C4-2B (cell line): ENCODE measurements around the gene OR1F1.

Experiments
- H3K27ac ChIP-seq: fragments of 450-650 bp; 2 replicates; pipeline ENCODE4 v1.5.1; 2017
- ZFX ChIP-seq: fragments of 450-650 bp; IDR thresholded peaks from 2 replicates; pipeline ENCODE4 v1.6.1; 2017
- TF ChIP-seq, protein P1 (sequence below): fragments of 450-650 bp; conservative IDR thresholded peaks from 2 replicates; pipeline ENCODE4 v1.5.1; 2017; ENCODE audit warnings: mild to moderate bottlenecking

OR1F1 gene

GRCh38 chr16:3188925-3189825, 1.2 kb downstream of the OR1F1 start:
- TF ChIP-seq, protein P1, sequence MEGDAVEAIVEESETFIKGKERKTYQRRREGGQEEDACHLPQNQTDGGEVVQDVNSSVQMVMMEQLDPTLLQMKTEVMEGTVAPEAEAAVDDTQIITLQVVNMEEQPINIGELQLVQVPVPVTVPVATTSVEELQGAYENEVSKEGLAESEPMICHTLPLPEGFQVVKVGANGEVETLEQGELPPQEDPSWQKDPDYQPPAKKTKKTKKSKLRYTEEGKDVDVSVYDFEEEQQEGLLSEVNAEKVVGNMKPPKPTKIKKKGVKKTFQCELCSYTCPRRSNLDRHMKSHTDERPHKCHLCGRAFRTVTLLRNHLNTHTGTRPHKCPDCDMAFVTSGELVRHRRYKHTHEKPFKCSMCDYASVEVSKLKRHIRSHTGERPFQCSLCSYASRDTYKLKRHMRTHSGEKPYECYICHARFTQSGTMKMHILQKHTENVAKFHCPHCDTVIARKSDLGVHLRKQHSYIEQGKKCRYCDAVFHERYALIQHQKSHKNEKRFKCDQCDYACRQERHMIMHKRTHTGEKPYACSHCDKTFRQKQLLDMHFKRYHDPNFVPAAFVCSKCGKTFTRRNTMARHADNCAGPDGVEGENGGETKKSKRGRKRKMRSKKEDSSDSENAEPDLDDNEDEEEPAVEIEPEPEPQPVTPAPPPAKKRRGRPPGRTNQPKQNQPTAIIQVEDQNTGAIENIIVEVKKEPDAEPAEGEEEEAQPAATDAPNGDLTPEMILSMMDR: no peak
- no peak for TF ChIP-seq ZFX
- H3K27ac ChIP-seq: no peak overlapping the region

- TF ChIP-seq, protein P1: no peak
- no peak for TF ChIP-seq ZFX
- H3K27ac ChIP-seq: no peak overlapping the region
Observed at GRCh38 chr16:3189869-3190268, 1.9 kb downstream of the OR1F1 start.

DNA sequence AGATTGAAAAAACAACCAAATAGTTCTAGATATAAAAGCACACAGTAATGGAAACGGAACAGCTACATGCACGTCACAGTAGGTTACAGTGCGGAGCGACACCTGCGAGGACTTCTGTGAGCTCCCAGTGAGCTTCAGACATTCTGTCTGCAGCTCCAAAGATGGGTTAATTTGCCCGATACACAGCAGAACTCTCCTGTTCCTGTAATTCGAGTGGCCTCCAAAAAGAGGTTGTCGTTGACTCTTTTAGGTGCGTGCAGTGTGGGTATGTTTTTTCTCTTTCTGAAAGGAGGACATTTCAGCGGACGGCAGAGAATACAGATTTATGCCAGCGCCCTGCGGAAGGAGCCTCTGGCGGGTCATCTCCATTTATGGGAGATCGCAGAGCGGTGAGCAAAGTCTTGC, 2.9 kb downstream of the OR1F1 start:
- no peak overlapping the region for H3K27ac ChIP-seq
- no peak for TF ChIP-seq ZFX
- TF ChIP-seq, protein P1: no peak

DNA sequence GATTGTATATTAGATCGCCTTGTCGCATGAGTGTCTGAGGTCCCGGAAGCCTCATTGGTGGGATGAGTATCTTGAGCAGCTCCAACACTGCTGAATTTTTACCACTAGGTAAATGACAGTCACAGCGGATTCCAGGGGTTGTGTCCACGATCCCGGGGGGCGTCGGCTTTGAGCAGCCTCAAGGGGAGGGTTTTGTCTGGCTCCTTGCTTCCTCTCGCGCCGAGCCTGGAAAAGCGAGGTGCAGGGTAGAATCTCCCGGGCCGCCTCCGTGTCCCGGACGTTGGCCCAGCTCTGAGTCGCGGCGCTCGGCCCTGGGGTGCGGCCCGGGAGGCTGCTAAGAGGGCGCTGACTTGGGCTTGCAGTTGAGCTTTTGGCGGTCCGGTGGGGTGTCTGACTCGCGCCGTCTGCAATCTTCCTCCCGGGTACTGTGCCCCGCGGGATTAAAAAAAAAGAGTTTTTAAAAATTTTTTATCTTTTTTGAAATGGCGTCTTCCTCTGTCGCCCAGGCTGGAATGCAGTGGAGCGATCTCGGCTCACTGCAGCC, 4.5 kb downstream of the OR1F1 start:
- TF ChIP-seq, protein P1: no peak
- no peak for TF ChIP-seq ZFX
- no peak overlapping the region for H3K27ac ChIP-seq

DNA sequence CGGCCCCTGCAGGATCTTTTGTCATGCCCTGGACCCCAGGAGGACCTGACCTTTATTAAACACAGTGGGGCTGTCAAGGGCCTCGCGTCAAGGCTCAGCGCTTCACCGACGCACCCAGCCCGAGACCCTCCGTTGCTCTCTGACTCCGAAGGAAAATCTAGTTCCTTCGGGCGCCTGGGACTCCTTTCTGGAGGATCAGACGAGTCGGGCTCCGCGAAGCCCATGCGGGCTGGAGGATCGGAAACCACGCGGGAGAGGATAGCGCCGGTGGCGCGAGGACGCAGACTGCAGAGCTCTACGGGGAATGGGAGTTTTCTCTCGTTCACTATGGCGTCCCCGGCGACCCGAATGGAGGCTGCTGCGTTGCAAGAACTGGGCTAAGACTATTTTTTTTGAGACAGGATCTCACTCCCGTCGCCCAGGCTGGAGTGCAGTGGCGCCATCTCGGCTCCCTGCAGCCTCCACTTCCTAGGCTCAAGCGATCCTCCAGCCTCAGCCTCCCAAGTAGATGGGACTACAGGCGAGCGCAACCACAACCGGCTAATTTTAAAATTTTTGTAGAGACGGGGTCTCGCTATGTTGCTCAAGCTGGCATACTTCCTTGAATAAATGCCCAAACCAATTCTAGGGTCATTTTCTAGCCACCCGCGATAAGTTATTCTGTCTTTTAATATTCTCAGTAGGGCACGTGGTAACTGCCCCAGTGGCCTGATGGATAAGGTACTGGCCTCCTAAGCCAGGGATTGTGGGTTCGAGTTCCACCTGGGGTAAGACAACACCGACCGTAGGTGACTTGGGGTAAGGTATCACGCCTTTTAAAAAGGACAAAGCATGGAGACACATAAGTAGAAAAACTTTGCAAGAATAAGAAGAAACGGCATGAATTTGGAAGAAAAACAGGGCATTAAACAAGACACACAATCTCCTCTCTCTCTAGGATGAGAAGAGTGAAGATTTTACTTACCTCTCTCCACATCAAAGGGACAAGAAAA, 5.5 kb downstream of the OR1F1 start:
- H3K27ac ChIP-seq: no peak overlapping the region
- no peak for TF ChIP-seq ZFX
- TF ChIP-seq, protein P1: no peak

DNA sequence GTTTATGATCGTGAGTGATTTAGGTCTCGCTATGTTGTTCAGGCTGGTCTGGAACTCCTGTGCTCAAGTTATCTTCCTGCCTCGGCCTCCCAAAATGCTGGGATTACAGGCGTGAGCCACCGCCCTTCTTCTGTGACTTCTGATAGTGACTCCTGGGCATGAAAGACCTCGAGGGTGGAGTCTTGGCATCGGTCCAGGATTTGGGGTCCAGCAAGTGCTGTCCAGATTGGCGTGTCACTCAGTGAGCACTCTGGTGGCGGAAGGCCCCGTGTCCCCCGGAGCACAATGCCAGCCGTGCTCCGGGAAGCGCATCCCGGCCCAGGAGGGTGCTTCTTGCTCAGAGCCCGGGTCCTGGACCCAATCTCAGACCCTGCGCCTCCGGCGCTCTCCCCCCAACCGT, 6.8 kb downstream of the OR1F1 start:
- H3K27ac ChIP-seq: no peak overlapping the region
- TF ChIP-seq, protein P1: no peak
- TF ChIP-seq ZFX: no peak
